HG02798 (cell line): ENCODE data around the gene CDC16.

ENCODE experiments used
- ATAC-seq: cut with Tn5 transposase; IDR thresholded peaks from one replicate; pipeline ENCODE4 v1.9.1; 2021; ENCODE audit warnings: mild to moderate bottlenecking; ENCODE audit not compliant: unreplicated experiment, poor library complexity

CDC16 gene

DNA sequence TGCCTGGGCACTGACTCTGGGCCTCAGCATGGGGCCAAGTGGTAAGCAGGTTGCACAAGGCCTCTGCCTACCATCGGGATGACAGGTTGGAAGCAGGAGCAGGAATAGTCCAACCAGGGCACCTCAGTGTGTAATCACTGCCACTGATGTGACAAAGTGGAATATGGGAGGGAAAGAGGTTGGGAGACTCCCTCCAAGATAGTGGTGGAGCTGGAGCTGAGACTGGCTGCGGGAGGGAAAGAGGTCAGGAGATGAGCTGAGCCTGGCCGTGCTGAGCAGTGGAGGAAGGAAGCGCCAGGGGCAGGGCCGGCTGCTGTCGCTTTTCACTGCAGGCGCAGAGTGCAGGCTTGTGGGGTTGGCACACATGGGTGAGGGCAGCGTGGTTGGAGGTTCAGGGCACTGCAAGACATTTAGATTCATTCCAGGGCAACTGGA lies 53.5 kb downstream of the CDC16 start:
- ATAC-seq, result no peak

DNA sequence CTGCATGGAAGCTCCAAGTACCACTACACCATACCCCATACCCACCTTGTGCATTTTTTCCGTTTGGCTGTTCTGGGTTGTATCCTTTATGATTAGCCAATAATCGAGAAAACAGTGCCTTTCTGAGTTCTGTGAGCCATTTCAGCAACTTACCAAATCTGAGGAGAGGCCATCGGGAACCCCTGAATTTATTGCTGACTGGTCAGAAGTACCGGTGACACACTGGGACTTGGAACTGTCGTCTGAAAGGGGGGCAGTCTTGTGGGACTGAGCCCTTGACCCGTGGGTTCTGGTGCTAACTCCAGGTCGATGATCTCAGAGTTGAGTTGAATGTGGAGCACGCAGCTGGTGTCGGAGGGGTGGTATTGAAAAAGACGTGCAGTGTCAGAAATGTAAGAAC lies 61.8 kb downstream of the CDC16 start:
- ATAC-seq, result no peak

DNA sequence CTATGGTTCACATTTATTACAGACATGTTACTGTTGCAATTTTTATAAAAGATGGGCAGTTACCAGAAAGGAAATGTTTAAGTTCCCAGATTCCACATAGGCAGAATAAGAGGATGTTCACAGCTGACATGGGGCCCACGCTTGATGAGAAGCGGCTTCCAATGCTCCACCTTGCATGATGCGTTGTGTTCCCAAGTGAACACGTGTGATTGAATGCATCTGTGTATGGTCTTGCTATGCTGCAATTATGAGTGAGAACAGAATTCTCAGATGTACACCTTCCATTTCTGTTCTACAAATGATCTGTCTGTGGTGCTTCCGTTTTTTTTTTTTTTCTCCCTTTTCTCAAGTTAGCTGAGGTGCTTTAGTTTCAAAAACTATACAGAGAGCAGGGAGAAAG lies 62.2 kb downstream of the CDC16 start:
- ATAC-seq, result no peak

DNA sequence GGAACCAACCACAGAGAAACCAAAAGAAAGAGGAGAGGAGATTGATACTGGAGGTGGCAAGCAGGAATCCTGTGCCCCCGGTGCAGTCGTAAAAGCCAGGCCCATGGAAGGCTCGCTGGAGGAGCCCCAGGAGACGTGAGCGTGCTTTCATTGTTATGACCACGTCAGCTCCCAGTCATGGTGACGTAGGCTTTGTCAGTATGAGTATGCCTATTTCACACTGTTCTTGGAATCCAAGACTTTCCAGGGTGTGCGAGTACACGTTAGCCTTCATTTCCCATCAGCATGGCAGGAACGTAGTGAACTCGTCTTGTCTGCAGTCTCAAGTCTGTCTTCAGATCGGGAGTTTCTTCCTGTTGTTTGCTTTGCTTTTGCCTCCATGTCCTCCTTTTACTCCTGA lies 64.2 kb downstream of the CDC16 start:
- ATAC-seq, result no peak

DNA sequence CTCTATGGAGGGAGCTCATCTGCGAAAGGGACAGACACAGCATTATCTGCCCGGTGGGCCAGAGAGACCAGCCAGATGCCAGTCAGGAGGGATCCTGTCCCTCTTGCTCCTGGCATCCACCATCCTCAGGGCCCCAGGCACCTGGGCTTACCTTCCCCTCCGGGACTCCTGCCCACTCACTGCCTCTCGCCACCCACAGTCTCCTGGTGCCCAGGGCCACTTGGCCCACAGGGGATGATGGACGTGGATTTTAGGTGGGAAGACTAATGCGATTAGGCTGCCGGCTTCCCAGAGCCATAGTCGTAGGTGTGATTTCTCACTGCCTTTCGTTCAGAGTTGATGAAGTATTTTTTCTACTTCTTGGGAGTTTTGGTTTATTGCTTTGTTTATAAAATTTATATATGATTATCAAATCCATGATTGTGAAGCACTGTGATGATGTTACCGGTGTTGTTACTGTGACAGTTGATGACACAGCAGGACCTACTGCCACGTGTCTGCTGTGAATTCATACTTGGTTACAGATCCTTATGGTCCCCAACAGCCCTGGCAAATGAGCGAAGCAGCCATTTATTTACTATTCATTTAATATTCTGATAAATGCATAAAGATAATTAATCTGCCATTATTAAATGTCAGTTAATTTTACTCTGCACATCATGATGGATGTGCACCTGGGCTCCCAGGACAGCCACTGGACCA lies 65.1 kb downstream of the CDC16 start:
- ATAC-seq, result no peak

DNA sequence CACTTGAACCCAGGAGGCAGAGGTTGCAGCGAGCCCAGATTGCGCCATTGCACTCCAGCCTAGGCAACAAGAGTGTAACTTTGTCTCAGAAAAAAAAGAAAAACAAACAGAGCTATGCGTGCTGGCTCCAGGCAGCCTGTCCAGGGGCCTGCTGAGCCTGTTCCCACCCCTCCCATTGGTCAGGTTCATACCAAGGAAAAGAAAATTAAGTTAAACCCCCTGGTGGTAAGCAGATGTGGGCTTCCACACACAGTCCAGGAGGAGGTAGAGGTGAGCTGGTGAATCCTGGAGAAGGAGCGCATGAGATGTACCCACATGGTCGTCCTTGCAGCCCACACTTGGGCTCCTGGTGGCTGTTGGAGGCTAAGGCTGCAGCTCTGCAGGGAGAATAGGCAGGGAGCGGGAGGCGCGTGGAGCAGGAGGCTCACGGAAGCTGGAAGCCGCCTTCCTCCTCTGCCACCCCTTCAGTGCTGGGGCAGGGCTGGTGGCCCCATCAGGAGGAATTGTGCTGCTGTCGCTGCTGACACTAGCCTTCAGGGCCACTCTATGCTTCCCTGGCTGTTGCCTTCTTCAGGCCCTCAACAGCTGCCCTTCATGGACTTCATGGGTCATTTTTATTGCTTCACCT lies 69.1 kb downstream of the CDC16 start:
- no peak for ATAC-seq

DNA sequence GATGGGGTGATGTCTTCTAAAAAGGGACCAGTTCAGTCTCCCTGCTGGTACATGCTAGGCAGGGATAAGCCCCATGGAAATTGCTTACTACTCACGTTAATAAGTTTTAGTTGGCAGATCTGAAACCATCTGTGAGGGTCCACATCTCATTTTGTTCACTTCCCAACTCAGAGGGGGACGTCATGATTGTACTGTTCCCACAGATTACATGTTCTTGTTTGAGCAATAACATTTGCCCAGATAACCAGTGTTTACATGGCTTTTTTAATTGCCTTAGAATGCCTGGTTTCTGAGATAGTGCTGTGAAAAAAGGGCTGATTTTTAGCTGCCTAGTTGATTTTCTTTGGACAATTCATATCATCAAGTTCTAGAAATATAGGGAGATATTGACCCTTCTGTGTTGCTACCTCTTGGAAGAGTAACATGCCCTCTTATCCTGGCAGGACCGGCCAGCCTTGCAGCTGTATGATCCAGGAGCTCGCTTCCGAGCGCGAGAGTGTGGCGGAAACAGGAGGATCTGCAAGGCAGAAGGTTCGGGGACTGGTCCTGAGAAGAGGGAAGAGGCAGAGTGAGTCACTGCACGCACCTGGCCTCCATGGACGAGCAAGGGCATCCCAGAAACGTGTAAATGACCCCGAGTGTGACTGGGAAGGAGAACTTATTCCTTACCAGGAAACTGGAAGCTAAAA lies 69.8 kb downstream of the CDC16 start:
- ATAC-seq, result no peak

DNA sequence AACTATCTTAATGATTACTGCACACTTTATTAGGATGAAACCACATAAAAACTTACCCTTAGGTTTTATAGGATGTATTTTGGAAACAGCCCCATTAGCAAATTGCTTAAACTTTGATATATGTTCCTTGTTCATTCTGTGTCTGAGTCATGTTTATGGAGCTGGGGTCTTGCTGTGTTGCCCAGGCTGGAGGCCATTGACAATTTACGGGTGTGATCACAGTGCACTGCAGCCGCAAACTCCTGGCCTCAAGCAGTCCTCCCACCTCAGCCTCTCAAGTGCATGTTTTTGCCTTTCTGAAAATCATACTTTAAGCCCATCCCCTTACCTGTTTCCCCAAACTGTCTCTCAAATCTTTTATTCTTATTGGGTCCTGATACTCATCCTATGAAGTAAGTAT lies 74.4 kb downstream of the CDC16 start:
- ATAC-seq, result no peak

DNA sequence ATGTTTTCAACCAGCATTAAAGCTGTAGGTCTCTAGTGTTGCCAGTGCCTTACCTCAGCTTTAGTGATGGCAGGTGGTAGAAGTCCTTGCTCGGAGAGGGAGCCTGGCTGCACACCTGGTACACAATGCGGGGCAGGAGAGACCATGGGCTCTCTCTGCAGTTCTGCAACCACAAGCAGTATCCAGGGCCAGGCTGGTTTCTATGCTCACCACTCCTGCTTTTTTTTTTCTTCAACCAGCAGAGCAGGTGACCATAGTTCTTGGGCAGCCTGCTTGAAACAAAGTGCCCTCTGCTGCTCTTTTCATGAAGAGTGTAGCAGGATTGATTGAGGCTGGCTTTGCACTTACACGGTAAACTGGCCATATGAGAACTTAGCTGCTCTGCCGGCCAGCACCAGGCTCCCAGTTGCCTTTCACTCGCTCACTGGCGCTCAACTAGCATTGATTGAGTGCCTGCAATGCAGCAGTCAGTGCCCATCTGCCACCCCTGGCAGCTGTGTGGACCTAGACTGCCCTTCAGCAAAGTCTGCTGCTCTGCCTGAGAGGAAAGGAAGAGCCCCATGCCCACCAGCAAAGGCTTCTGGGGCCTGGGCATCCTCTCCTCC lies 75.2 kb downstream of the CDC16 start:
- ATAC-seq, result no peak

DNA sequence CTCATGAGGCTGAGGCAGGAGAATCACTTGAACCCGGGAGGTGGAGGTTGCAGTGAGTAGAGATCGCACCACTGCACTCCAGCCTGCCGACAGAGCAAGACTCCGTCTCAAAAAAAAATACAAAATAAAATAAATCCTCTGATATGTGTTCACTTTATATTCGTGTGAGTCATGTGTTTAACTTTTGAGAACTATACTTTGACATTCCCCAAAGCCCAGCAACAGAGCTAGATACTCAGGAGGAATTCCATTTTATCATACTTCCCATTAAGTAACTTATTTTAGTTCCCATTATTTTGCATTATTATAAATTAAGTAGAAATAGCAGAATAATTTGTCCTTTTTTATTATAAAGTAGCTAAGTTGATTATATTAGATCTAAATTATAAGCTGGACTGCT lies 76.3 kb downstream of the CDC16 start:
- ATAC-seq, result no peak

DNA sequence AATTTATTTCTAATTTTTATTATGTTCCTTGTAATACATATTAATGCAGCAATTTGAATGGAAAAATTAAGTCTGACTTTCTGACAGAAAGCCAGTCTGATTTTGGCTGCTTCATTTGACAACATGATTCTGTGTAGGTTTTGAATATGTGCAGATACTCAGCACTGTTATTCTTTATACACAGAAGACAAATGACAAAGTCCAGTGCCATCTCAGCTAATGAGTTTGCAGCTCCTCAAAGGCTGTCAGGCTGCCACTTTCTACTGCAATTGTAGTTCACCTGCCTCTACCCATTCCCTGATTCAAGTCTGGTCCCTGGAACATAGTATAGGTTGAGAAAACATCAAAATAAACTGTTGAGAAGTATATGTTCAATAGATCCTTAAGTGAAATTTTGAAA lies 76.7 kb downstream of the CDC16 start:
- no peak for ATAC-seq

DNA sequence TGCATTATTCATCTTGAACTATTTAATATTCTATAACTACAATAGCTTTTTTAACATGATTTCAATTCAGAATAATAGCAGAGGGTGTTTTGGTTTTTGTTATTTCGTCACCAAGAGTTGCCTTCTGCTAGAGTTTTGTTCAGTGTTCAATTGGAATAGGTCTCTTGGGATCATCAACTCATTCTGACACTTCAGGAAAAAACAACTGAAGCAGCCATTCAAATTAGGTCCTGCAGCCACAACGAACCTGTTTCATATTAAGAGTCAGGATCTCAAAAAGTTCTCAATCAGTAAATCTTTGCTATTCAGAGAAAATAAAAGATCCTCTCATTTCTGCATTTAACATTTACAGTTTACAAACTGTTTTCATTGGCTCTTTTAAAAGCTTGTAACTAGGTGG lies 77.2 kb downstream of the CDC16 start:
- ATAC-seq, result no peak

DNA sequence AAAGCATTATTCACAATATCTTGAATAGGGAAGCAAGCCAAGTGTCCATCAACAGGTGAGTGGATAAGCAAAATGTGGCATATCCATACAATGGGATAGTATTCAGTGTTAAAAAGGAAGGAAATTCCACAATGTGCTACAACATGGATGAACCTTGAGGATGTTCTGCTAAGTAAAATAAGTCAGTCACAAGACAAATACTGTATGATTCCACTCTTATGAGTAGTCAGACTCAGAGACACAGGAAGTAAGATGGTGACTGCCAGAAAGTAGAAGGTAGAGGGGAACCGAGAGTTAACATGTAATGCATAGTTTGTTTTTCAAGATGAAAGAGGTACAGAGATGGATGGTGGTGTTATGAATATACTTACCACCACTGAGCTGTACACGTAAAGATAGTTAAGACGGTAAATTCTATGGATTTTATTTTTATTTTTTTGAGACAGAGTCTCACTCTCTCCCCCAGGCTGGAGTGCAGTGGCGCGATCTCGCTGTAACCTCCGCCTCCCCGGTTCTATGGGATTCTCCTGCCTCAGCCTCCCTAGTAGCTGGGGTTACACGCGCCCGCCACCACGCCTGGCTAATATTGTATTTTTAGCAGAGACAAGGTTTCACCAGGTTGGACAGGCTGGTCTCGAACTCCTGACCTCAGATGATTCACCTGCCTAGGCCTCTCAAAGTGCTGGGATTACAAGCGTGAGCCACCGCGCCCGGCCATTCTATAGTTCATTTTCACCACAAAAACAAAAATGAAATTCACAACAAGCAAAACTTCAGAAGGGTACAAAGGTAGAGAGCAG lies 78.6 kb downstream of the CDC16 start:
- ATAC-seq, result no peak

DNA sequence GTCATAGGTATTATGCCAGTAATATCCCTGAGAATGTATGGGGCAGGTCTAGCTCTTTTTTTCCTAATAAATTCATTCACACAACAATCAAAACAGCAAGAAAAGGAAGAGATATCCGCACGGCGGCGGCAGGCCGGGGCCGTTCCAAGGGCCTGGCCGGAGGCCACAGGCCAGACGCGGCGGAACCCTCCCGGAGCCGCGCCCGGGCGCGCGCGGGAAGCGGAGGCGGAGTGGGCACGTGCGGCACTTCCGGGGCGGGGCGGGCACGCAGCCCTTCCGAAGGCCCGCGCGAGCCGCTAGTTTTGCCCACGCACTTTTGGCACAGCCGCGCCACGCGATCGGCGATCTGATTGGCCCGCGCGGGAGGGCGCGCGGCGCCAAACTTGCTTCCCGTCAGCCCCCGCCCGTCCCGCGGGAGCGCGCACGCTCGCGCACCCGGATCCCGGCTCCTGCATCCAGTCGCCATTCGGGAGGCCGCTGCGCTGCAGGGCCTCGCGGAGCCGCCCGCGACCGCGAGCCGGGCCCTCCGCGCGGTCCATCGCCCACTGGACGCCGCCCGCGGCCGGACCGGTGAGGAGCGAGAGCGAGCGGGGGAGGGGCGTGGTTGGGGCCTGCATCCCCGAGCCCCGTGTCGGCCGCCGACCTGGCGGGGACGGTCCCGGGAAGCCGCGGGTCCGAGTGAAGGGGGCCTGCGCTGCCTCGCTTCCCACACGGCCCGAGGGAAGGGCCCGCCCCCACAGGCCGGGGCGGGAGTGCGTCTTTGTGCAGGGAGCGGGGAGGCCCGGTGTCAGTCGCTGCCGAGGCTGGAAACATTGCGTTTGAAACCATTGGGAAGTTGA lies 79.6 kb downstream of the CDC16 start, which contains the start of gene CHAMP1:
Gene CHAMP1 (plus strand): TSS at position 430 of the 839 bp plus-strand sequence. CDS start 9,340 bp downstream, outside the sequence.
- peak; percentile 90 for ATAC-seq

DNA sequence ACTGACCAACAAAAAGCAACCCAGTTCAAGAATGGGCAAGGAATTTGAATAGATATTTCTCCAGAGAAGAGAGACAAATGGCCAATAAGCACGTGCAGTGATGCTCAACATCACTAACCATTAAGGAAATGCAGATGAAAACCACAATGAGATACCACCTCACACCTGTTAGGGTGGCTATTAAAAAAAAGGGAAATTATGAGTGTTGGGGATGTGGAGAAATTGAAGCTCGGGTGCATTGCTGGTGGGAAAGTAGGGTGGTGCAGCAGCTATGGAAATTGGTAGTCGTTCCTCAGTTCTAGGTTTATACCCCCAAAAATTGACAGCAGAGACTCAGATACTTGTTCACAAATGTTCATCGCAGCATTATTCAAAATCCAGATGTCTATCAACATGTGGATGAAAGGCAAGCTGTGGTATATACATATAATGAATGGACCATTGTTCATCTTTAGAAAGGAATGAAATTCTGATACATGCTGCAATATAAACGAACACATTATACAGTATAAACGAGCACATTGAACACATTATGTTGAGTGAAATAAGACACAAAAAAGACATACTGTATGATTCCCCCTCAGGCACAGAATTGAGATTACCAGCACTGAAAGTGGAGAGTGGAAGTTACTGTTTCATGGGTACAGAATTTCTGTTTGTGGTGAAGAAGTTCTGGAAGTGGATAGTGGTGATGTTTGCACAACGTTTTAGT lies 80.5 kb downstream of the CDC16 start:
- no peak for ATAC-seq

DNA sequence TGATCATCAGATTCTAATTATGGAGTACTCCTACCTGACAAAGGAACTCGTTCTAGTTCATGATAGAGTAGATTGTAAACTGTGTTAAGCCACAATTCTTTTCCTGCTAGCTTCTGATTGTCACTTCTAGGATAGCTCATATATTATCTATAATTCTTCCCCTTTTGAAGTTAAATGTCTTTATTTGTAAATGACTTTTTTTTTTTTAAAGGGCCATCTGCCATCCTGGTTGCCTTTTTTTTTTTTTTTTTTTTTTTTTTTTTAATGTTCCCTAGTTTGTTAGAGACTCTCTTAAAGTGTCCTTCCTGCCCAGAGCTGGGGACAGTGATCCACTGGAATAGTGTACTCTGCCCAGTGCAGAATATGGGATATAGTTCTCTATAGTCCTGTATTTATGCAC lies 83.9 kb downstream of the CDC16 start:
- no peak for ATAC-seq

DNA sequence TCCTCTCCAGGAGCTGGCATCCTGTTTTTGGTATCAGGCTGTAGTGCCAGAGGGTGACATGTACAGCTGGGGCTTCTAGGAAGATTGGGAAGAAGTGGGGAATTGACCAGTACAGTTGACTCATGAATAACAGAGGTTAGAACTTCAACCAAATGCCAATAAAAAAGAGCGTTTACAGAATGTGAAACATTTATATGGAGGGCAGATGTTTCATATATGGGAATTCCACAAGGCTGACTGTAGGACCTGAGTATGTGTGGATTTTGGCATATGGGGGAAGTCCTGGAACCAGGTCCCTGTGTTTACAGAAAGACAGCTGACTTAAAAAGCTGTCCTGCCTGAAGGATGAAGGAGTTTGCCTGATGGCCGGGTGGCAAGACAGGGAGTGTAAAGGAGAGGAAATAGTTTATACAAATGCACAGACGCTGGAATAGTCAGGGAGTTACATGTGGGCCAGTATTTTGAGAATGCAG lies 84.8 kb downstream of the CDC16 start:
- no peak for ATAC-seq

DNA sequence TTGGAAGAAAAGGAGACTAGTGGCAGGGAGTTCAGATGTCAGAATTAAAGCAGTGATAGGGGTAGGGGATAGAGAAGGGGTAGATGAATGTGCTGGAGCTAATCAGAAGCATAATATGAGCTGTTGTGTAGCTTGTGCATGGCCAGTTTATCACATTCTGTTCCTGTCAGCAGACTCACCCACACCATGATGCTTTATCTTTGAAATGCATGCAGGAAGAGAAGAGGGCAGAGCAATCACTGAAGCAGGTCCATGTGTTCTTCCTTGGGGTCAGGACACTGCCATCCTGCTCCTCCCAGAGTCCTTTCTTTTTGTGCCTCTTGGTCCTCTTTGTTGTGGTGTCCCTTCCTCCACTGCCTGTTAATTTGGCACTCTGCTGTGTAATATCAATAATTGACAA lies 85.4 kb downstream of the CDC16 start:
- no peak for ATAC-seq

DNA sequence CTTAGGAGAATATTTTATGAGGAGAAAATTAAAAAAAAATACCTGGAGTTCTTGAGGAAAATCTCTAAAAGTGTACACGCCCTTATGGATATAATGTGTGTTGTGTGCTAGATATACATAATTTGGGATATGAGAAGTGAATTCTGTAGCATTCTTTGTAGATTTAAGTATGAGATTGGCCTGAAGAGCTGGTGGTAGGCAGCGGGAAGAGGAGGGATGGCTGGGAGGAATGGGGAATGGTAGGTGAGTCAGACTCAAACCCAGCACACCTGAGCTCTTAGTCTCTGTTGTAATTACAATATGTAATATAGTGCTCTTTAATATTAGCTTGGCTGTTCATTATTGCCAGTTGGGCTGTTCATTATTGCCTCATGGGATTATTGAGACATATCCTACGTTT lies 86.6 kb downstream of the CDC16 start:
- ATAC-seq, result no peak
